HEK293T (cell line): ENCODE measurements around the gene PTPN2.
"Not testable (repeated sequence)": the region's sequence is repeated elsewhere in the genome, so short reads cannot be mapped to it uniquely, and the experiment has no call there.

ENCODE experiments used
- BHLHE40 ChIP-seq: fragments of 450-650 bp; IDR thresholded peaks from 2 replicates; pipeline ENCODE4 v1.6.1; 2016; ENCODE audit warnings: mild to moderate bottlenecking, moderate library complexity, borderline replicate concordance
- ELF4 ChIP-seq: fragments of 450-650 bp; IDR thresholded peaks from 2 replicates; pipeline ENCODE4 v1.6.1; 2017; ENCODE audit warnings: antibody characterized with exemption
- FOXM1 ChIP-seq: fragments of 450-650 bp; IDR thresholded peaks from 2 replicates; pipeline ENCODE4 v1.6.1; 2017; ENCODE audit warnings: mild to moderate bottlenecking, borderline replicate concordance
- L3MBTL2 ChIP-seq: fragments of 450-650 bp; conservative IDR thresholded peaks from 2 replicates; pipeline ENCODE4 v1.6.1; 2016; ENCODE audit warnings: mild to moderate bottlenecking
- NFRKB ChIP-seq: fragments of 450-650 bp; IDR thresholded peaks from 2 replicates; pipeline ENCODE4 v1.6.1; 2016; ENCODE audit warnings: mild to moderate bottlenecking, moderate library complexity
- SP1 ChIP-seq: fragments of 450-650 bp; IDR thresholded peaks from 2 replicates; pipeline ENCODE4 v1.6.1; 2017
- TARDBP ChIP-seq: fragments of 450-650 bp; IDR thresholded peaks from 2 replicates; pipeline ENCODE4 v1.6.1; 2016

DNA sequence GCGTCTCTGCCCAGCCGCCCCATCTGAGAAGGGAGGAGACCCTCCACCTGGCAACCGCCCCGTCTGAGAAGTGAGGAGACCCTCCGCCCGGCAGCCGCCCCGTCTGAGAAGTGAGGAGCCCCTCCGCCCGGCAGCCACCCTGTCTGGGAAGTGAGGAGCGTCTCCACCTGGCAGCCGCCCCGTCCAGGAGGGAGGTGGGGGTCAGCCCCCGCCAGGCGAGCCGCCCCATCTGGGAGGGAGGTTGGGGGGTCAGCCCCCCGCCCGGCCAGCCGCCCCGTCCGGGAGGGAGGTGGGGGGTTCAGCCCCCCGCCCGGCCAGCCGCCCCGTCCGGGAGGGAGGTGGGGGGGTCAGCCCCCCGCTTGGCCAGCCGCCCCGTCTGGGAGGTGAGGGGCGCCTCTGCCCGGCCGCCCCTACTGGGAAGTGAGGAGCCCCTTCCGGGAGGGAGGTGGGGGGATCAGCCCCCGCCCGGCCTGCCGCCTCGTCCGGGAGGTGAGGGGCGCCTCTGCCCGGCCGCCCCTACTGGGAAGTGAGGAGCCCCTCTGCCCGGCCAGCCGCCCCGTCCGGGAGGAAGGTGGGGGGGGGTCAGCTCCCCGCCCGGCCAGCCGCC is 10.0 kb downstream of the PTPN2 start:
- not testable (repeated sequence) for TF ChIP-seq ELF4, SP1, BHLHE40, FOXM1, L3MBTL2, TARDBP, NFRKB
